GM23338 (cell line): ENCODE data around the gene NPPA.

Experiments
- EZH2phosphoT487 ChIP-seq: fragments of 200-600 bp; sonication (generic); IDR thresholded peaks from one replicate; pipeline ENCODE4 v1.8.1; 2018; ENCODE audit warnings: antibody characterized with exemption; ENCODE audit not compliant: unreplicated experiment
- JUNB ChIP-seq: IDR thresholded peaks from one replicate; pipeline ENCODE4 v1.6.1; 2016; ENCODE audit warnings: antibody characterized with exemption; ENCODE audit not compliant: unreplicated experiment
- POLR2AphosphoS5 ChIP-seq: IDR thresholded peaks from 2 replicates; pipeline ENCODE4 v1.6.1; 2016; ENCODE audit warnings: antibody characterized with exemption, low read depth
- REST ChIP-seq: IDR thresholded peaks from one replicate; pipeline ENCODE4 v1.6.1; 2018; ENCODE audit warnings: antibody characterized with exemption; ENCODE audit not compliant: unreplicated experiment
- ZNF331 ChIP-seq: fragments of 250-450 bp; sonication (Bioruptor Pico); IDR thresholded peaks from 2 replicates; pipeline ENCODE4 v1.5.0; 2020; ENCODE audit warnings: low read depth, mild to moderate bottlenecking, moderate library complexity
- TF ChIP-seq, protein P1 (sequence below), 2 experiments: fragments of 200-600 bp in 1 of 2; sonication (generic) in 1 of 2; conservative IDR thresholded peaks; 2 replicates each; pipeline versions ENCODE4 v1.5.1 to v1.6.1; 2016 to 2017; ENCODE audit warnings: antibody characterized with exemption in 2 of 2, low read depth in 2 of 2, mild to moderate bottlenecking in 2 of 2, moderate library complexity in 1 of 2

GRCh38 chr1:11800391-11800755 is 47.2 kb downstream of the NPPA start:
- TF ChIP-seq POLR2AphosphoS5 (no peak), REST (no peak), ZNF331 (no peak), JUNB (no peak), EZH2phosphoT487 (no peak)
- TF ChIP-seq, protein P1, sequence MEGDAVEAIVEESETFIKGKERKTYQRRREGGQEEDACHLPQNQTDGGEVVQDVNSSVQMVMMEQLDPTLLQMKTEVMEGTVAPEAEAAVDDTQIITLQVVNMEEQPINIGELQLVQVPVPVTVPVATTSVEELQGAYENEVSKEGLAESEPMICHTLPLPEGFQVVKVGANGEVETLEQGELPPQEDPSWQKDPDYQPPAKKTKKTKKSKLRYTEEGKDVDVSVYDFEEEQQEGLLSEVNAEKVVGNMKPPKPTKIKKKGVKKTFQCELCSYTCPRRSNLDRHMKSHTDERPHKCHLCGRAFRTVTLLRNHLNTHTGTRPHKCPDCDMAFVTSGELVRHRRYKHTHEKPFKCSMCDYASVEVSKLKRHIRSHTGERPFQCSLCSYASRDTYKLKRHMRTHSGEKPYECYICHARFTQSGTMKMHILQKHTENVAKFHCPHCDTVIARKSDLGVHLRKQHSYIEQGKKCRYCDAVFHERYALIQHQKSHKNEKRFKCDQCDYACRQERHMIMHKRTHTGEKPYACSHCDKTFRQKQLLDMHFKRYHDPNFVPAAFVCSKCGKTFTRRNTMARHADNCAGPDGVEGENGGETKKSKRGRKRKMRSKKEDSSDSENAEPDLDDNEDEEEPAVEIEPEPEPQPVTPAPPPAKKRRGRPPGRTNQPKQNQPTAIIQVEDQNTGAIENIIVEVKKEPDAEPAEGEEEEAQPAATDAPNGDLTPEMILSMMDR (conservative IDR thresholded peaks at IDR 0.05; ENCODE audit: low read depth in 2 of 2): no peak
